SK-N-SH treated with all-trans-retinoic acid at 6 μM for 48 hours (cell line): Measurements from ENCODE around the gene HPS1.

Experiments used
- ATAC-seq: fragments of 200-7000 bp; cut with Tn5 transposase; 3 replicates; pipeline ENCODE4 v1.9.1; 2020; ENCODE audit warnings: mild to moderate bottlenecking, moderate library complexity
- ARNTL ChIP-seq: fragments of 450-650 bp; formaldehyde crosslinking; IDR thresholded peaks from 2 replicates; pipeline ENCODE4 v1.5.0; 2020; ENCODE audit warnings: low read depth, mild to moderate bottlenecking, moderate library complexity, borderline replicate concordance
- BACH2 ChIP-seq: fragments of 250-450 bp; sonication (Bioruptor Pico); IDR thresholded peaks from 2 replicates; pipeline ENCODE4 v1.9.0; 2021; ENCODE audit warnings: mild to moderate bottlenecking, borderline replicate concordance
- CREB5 ChIP-seq: fragments of 250-450 bp; sonication (Bioruptor Pico); IDR thresholded peaks from 2 replicates; pipeline ENCODE4 v1.5.1; 2020; ENCODE audit warnings: low read depth, mild to moderate bottlenecking, moderate library complexity
- CSDC2 ChIP-seq: fragments of 250-450 bp; sonication (Bioruptor Pico); IDR thresholded peaks from 2 replicates; pipeline ENCODE4 v1.5.0; 2020; ENCODE audit warnings: mild to moderate bottlenecking, moderate library complexity
- CSRNP3 ChIP-seq: fragments of 250-450 bp; sonication (Bioruptor Pico); IDR thresholded peaks from 2 replicates; pipeline ENCODE4 v1.5.1; 2021; ENCODE audit warnings: mild to moderate bottlenecking, moderate library complexity
- ESRRG ChIP-seq: fragments of 250-450 bp; sonication (Bioruptor Pico); IDR thresholded peaks from 2 replicates; pipeline ENCODE4 v1.6.1; 2021; ENCODE audit warnings: mild to moderate bottlenecking
- GLIS3 ChIP-seq: fragments of 250-450 bp; sonication (Bioruptor Pico); IDR thresholded peaks from 2 replicates; pipeline ENCODE4 v1.5.0; 2020; ENCODE audit warnings: mild to moderate bottlenecking, moderate library complexity
- ISL1 ChIP-seq: fragments of 250-450 bp; sonication (Bioruptor Pico); IDR thresholded peaks from 2 replicates; pipeline ENCODE4 v2.1.2; 2022; ENCODE audit warnings: mild to moderate bottlenecking, moderate library complexity
- OSR1 ChIP-seq: fragments of 250-450 bp; sonication (Bioruptor Pico); IDR thresholded peaks from 2 replicates; pipeline ENCODE4 v1.8.0; 2022; ENCODE audit warnings: moderate library complexity, mild to moderate bottlenecking, inconsistent platforms
- PATZ1 ChIP-seq: fragments of 250-450 bp; sonication (Bioruptor Pico); IDR thresholded peaks from 2 replicates; pipeline ENCODE4 v1.8.0; 2020; ENCODE audit warnings: mild to moderate bottlenecking, moderate library complexity, borderline replicate concordance
- POU6F1 ChIP-seq: fragments of 250-450 bp; sonication (Bioruptor Pico); IDR thresholded peaks from 2 replicates; pipeline ENCODE4 v1.8.0; 2021; ENCODE audit warnings: low read depth, mild to moderate bottlenecking, moderate library complexity, borderline replicate concordance
- PPARA ChIP-seq: fragments of 250-450 bp; sonication (Bioruptor Pico); IDR thresholded peaks from 2 replicates; pipeline ENCODE4 v1.5.0; 2020; ENCODE audit warnings: mild to moderate bottlenecking, borderline replicate concordance
- SNAI2 ChIP-seq: fragments of 250-450 bp; sonication (Bioruptor Pico); IDR thresholded peaks from 2 replicates; pipeline ENCODE4 v1.5.0; 2020; ENCODE audit warnings: mild to moderate bottlenecking, moderate library complexity
- TOX ChIP-seq: fragments of 250-450 bp; sonication (Bioruptor Pico); IDR thresholded peaks from 2 replicates; pipeline ENCODE4 v1.8.0; 2021; ENCODE audit warnings: mild to moderate bottlenecking, moderate library complexity, borderline replicate concordance
- TSHZ2 ChIP-seq: fragments of 250-450 bp; sonication (Bioruptor Pico); IDR thresholded peaks from 2 replicates; pipeline ENCODE4 v1.5.0; 2020; ENCODE audit warnings: mild to moderate bottlenecking, moderate library complexity
- ZC3H10 ChIP-seq: fragments of 250-450 bp; sonication (Bioruptor Pico); IDR thresholded peaks from 2 replicates; pipeline ENCODE4 v1.5.1; 2021; ENCODE audit warnings: mild to moderate bottlenecking, moderate library complexity
- ZFP3 ChIP-seq: fragments of 250-450 bp; sonication (Bioruptor Pico); IDR thresholded peaks from 2 replicates; pipeline ENCODE4 v1.5.0; 2020; ENCODE audit warnings: mild to moderate bottlenecking, moderate library complexity
- ZFP30 ChIP-seq: fragments of 450-650 bp; formaldehyde crosslinking; IDR thresholded peaks from 2 replicates; pipeline ENCODE4 v1.5.0; 2022; ENCODE audit warnings: mild to moderate bottlenecking, moderate library complexity
- ZNF565 ChIP-seq: fragments of 450-650 bp; formaldehyde crosslinking; conservative IDR thresholded peaks from 2 replicates; pipeline ENCODE4 v1.5.0; 2020; ENCODE audit warnings: low read depth, mild to moderate bottlenecking, moderate library complexity
- ZNF70 ChIP-seq: fragments of 450-650 bp; formaldehyde crosslinking; IDR thresholded peaks from 2 replicates; pipeline ENCODE4 v1.5.0; 2020; ENCODE audit warnings: mild to moderate bottlenecking, moderate library complexity
- ZNF8 ChIP-seq: fragments of 450-650 bp; formaldehyde crosslinking; IDR thresholded peaks from 2 replicates; pipeline ENCODE4 v1.5.0; 2020; ENCODE audit warnings: mild to moderate bottlenecking, moderate library complexity

The HPS1 gene

GRCh38 chr10:98394851-98395440 lies 51.8 kb downstream of the HPS1 start:
- TF ChIP-seq PATZ1 (CRISPR knock-in tag) (no peak), ZC3H10 (CRISPR knock-in tag) (no peak), SNAI2 (CRISPR knock-in tag) (no peak), ZFP3 (CRISPR knock-in tag) (no peak), CREB5 (no peak), ZFP30 (CRISPR knock-in tag) (no peak), PPARA (no peak), OSR1 (CRISPR knock-in tag) (no peak), CSDC2 (CRISPR knock-in tag) (no peak), GLIS3 (CRISPR knock-in tag) (no peak), ARNTL (CRISPR knock-in tag) (no peak), BACH2 (no peak), ISL1 (CRISPR knock-in tag) (no peak), TOX (CRISPR knock-in tag) (no peak), ZNF565 (no peak), TSHZ2 (no peak), ZNF8 (CRISPR knock-in tag) (no peak), POU6F1 (CRISPR knock-in tag) (no peak), CSRNP3 (CRISPR knock-in tag) (no peak)
- no peak for ATAC-seq

GRCh38 chr10:98391578-98391991 lies 55.1 kb downstream of the HPS1 start:
- no peak for TF ChIP-seq CSRNP3 (CRISPR knock-in tag)
- no peak for TF ChIP-seq ISL1 (CRISPR knock-in tag)
- TF ChIP-seq ESRRG = no peak
- no peak for TF ChIP-seq PATZ1 (CRISPR knock-in tag)
- no peak for TF ChIP-seq ARNTL (CRISPR knock-in tag)
- TF ChIP-seq TSHZ2 = no peak
- no peak for TF ChIP-seq CSDC2 (CRISPR knock-in tag)
- no peak for TF ChIP-seq SNAI2 (CRISPR knock-in tag)
- TF ChIP-seq ZFP30 (CRISPR knock-in tag) = no peak
- no peak for TF ChIP-seq TOX (CRISPR knock-in tag)
- no peak for TF ChIP-seq CREB5
- no peak for TF ChIP-seq ZNF565
- TF ChIP-seq BACH2 = no peak
- TF ChIP-seq ZNF70 (CRISPR knock-in tag) = no peak
- no peak for TF ChIP-seq ZFP3 (CRISPR knock-in tag)
- no peak for TF ChIP-seq PPARA
- TF ChIP-seq, all 23 proteins: peak for 0
- ATAC-seq = no peak
